Neural progenitor cell (in vitro differentiated cells): Measurements from ENCODE around the gene GPRC5A. TPM values are rescaled to one million over a fixed set of nuclear protein-coding genes. Genes with fewer than 3 reads are reported as not detected.

ENCODE experiments used
- DNase-seq: peaks from one replicate; pipeline ENCODE4 v3.0.0-alpha.2; 2016; ENCODE audit warnings: low spot score
- H2AFZ ChIP-seq: fragments of 200-600 bp; sonication (generic); replicated peaks from 2 replicates; pipeline ENCODE4 v1.6.1; 2016; ENCODE audit warnings: antibody characterized with exemption
- H3F3A ChIP-seq: fragments of 200-600 bp; sonication (generic); 2 replicates; pipeline ENCODE4 v1.6.1; 2016; ENCODE audit warnings: antibody characterized with exemption, low read depth
- H3K27ac ChIP-seq: fragments of 200-600 bp; sonication (generic); 2 replicates; pipeline ENCODE4 v1.5.1; 2016; ENCODE audit warnings: mild to moderate bottlenecking
- H3K27me3 ChIP-seq: fragments of 200-600 bp; sonication (generic); 2 replicates; pipeline ENCODE4 v1.6.1; 2016; ENCODE audit warnings: mild to moderate bottlenecking, moderate library complexity
- H3K36me3 ChIP-seq: fragments of 200-600 bp; sonication (generic); 2 replicates; pipeline ENCODE4 v1.5.1; 2016
- H3K4me1 ChIP-seq: fragments of 200-600 bp; sonication (generic); 2 replicates; pipeline ENCODE4 v1.6.1; 2016; ENCODE audit warnings: mixed run types
- H3K4me2 ChIP-seq: fragments of 200-600 bp; sonication (generic); 2 replicates; pipeline ENCODE4 v1.6.1; 2016
- H3K4me3 ChIP-seq: fragments of 200-600 bp; sonication (generic); 2 replicates; pipeline ENCODE4 v1.5.1; 2016
- H3K79me2 ChIP-seq: fragments of 200-600 bp; sonication (generic); 2 replicates; pipeline ENCODE4 v1.6.1; 2016; ENCODE audit warnings: low read depth
- H3K9ac ChIP-seq: fragments of 200-600 bp; sonication (generic); 2 replicates; pipeline ENCODE4 v1.6.1; 2016
- H3K9me3 ChIP-seq: fragments of 200-600 bp; sonication (generic); 2 replicates; pipeline ENCODE4 v1.5.1; 2016; ENCODE audit warnings: low read depth
- H4K20me1 ChIP-seq: fragments of 200-600 bp; sonication (generic); 2 replicates; pipeline ENCODE4 v1.6.1; 2016; ENCODE audit warnings: low read depth
- H3K27ac Mint-ChIP-seq: 3 replicates; pipeline ENCODE4 v1.8.0; 2021; ENCODE audit warnings: mixed read lengths
- H3K27me3 Mint-ChIP-seq: 2 replicates; pipeline ENCODE4 v1.8.0; 2022; ENCODE audit warnings: low read depth, mild to moderate bottlenecking, inconsistent platforms, moderate library complexity, mixed read lengths; ENCODE audit not compliant: insufficient read depth
- H3K36me3 Mint-ChIP-seq: 3 replicates; pipeline ENCODE4 v1.8.0; 2021; ENCODE audit warnings: mixed read lengths
- H3K4me1 Mint-ChIP-seq: 3 replicates; pipeline ENCODE4 v1.8.0; 2021; ENCODE audit warnings: mixed read lengths
- H3K4me3 Mint-ChIP-seq: 3 replicates; pipeline ENCODE4 v1.8.0; 2021; ENCODE audit warnings: mild to moderate bottlenecking, moderate library complexity, mixed read lengths
- H3K9me3 Mint-ChIP-seq: 3 replicates; pipeline ENCODE4 v1.8.0; 2020; ENCODE audit warnings: mixed read lengths
- CTCF ChIP-seq: fragments of 200-600 bp; sonication (generic); IDR thresholded peaks from 2 replicates; pipeline ENCODE4 v1.5.1; 2017; ENCODE audit warnings: antibody characterized with exemption, mild to moderate bottlenecking
- EZH2 ChIP-seq: fragments of 200-600 bp; sonication (generic); IDR thresholded peaks from 2 replicates; pipeline ENCODE4 v1.6.1; 2017; ENCODE audit warnings: antibody characterized with exemption, mild to moderate bottlenecking, moderate library complexity
- EZH2phosphoT487 ChIP-seq: fragments of 200-600 bp; sonication (generic); IDR thresholded peaks from 2 replicates; pipeline ENCODE4 v1.6.1; 2017; ENCODE audit warnings: antibody characterized with exemption
- total RNA-seq: library from RNA; depleted of rRNA; stranded (reverse); fragments of >200 nt; gene quantifications from 2 replicates; pipeline ENCODE4 v1.2.3, GENCODE V29; 2015; ENCODE audit warnings: low replicate concordance

GPRC5A gene
- total RNA-seq, 1 donor from 2014 or later, result not detected

DNA sequence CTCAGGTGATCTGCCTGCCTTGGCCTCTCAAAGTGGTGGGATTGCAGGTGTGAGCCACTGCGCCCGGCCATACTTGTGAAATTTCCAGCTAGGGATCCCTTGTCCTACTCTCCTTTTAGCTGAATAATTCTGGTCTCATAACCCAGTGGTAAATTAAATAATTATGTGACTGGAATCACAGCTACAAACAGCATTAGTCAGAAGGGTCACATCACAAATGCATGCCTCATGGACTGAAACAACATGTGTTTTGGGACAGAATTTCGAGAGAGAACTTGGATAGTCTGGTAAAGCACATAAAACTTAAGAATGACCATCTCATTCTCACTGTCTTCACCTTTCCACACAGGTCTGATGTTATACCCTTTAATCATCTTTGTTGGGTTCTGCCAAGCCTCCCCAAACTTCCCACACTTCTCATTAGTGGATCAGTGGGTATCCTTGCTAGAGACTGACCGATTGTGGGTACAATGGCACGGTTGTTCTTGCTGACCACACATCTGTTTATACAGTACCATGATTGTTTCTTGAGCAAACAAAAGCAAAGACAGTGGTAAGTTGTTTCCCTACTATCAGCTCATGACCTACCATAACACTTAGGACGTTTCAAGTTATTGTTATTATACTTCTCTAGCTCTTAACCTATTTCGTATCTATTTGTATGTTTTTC lies 55.5 kb downstream of the GPRC5A start:
- H3K9me3 ChIP-seq, result no peaks in the 10 kb centered on the region
- no peaks in the 10 kb centered on the region for H3K36me3 Mint-ChIP-seq
- no peaks in the 10 kb centered on the region for H3K27me3 ChIP-seq
- H3K4me1 Mint-ChIP-seq, result no peaks in the 10 kb centered on the region
- TF ChIP-seq CTCF, result no peak
- no peak for TF ChIP-seq EZH2
- no peak for TF ChIP-seq EZH2phosphoT487
- no peaks in the 10 kb centered on the region for H4K20me1 ChIP-seq
- no peak overlapping the region for H2AFZ ChIP-seq
- no peak overlapping the region for H3K27ac Mint-ChIP-seq
- no peaks in the 10 kb centered on the region for H3K36me3 ChIP-seq
- no peaks in the 10 kb centered on the region for H3K79me2 ChIP-seq
- no peak overlapping the region for H3K9ac ChIP-seq
- no peaks in the 10 kb centered on the region for H3K4me1 ChIP-seq
- no peak overlapping the region for H3K4me3 Mint-ChIP-seq
- DNase-seq, result no peak
- peaks cover 4% of the 10 kb centered on the region for H3K27me3 Mint-ChIP-seq
- H3F3A ChIP-seq, result no peaks in the 10 kb centered on the region
- no peak overlapping the region for H3K4me3 ChIP-seq
- no peak overlapping the region for H3K4me2 ChIP-seq
- no peak overlapping the region for H3K27ac ChIP-seq
- H3K9me3 Mint-ChIP-seq, result peaks cover 2% of the 10 kb centered on the region

DNA sequence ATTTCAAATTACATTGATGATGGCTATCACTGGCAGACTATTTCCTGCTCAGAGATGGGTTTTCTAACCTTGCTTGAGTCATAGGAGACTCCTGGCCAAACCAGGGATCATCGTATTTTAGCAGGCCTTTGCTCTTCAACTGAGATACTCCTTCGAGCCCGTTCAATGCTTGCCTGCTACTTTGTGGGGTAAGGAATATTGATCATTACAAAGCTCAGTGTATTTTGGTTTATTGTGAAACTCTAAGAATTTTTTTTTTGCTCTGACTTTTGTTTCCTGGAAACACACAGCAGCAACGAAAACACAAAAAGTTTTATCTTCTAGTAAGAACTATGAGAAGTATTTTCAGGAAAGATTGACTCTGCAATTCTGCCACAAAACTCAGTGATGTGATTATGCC lies 56.5 kb downstream of the GPRC5A start:
- Mint-ChIP-seq H3K27ac (no peak overlapping the region), H3K9me3 (peaks cover 2% of the 10 kb centered on the region)

DNA sequence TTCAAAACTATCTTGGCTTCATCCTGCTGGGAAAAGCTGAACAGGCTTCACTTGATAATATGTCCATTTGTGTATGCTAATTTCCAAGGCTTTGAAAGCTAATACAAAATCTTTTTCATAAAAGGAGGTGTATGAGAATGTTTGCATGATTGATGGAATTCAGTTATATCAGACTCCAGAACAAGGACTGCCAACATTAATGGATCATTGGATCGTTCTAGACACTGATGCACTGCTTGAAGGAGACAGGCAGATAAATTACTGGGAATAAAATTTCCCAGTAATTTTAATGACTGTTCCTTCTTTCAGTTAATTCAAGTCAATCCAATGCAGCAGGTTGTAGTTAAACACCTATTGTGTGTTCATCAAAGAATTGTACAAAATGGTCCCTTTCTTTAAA lies 60.1 kb downstream of the GPRC5A start:
- H3K36me3 Mint-ChIP-seq, result no peaks in the 10 kb centered on the region
- H3K36me3 ChIP-seq, result no peaks in the 10 kb centered on the region
- DNase-seq, result no peak
- TF ChIP-seq EZH2phosphoT487 (no peak), CTCF (no peak), EZH2 (no peak)
- H2AFZ ChIP-seq, result no peak overlapping the region
- no peak overlapping the region for H3K4me2 ChIP-seq
- H3K4me3 ChIP-seq, result no peak overlapping the region
- no peak overlapping the region for H3K9ac ChIP-seq
- H3K9me3 ChIP-seq, result no peaks in the 10 kb centered on the region
- no peak overlapping the region for H3K4me3 Mint-ChIP-seq
- H3K27ac Mint-ChIP-seq, result no peak overlapping the region
- H3K4me1 Mint-ChIP-seq, result peaks cover 4% of the 10 kb centered on the region
- H4K20me1 ChIP-seq, result no peaks in the 10 kb centered on the region
- peaks cover 4% of the 10 kb centered on the region for H3K27me3 Mint-ChIP-seq
- no peaks in the 10 kb centered on the region for H3F3A ChIP-seq
- H3K27ac ChIP-seq, result no peak overlapping the region
- H3K79me2 ChIP-seq, result no peaks in the 10 kb centered on the region
- no peaks in the 10 kb centered on the region for H3K4me1 ChIP-seq
- H3K9me3 Mint-ChIP-seq, result peaks cover 2% of the 10 kb centered on the region
- no peaks in the 10 kb centered on the region for H3K27me3 ChIP-seq

More for the DNA sequence above, 56.5 kb downstream of the GPRC5A start:
- Mint-ChIP-seq H3K27me3 (peaks cover 5% of the 10 kb centered on the region), H3K4me1 (no peaks in the 10 kb centered on the region), H3K4me3 (no peak overlapping the region), H3K36me3 (no peaks in the 10 kb centered on the region)
- Histone ChIP-seq H3K4me2 (no peak overlapping the region), H3K4me1 (no peaks in the 10 kb centered on the region), H4K20me1 (no peaks in the 10 kb centered on the region), H3K9ac (no peak overlapping the region), H3K4me3 (no peak overlapping the region), H3K27me3 (no peaks in the 10 kb centered on the region), H3K27ac (no peak overlapping the region), H3F3A (no peaks in the 10 kb centered on the region), H3K36me3 (no peaks in the 10 kb centered on the region), H3K79me2 (no peaks in the 10 kb centered on the region), H3K9me3 (no peaks in the 10 kb centered on the region), H2AFZ (no peak overlapping the region)
- DNase-seq, result no peak
- TF ChIP-seq CTCF, result no peak
- no peak for TF ChIP-seq EZH2
- TF ChIP-seq EZH2phosphoT487, result no peak
